ENCODE data around the gene GPR12. TPM values are rescaled to one million over a fixed set of nuclear protein-coding genes. Genes with fewer than 3 reads are reported as not detected.

Gene GPR12, protein sequence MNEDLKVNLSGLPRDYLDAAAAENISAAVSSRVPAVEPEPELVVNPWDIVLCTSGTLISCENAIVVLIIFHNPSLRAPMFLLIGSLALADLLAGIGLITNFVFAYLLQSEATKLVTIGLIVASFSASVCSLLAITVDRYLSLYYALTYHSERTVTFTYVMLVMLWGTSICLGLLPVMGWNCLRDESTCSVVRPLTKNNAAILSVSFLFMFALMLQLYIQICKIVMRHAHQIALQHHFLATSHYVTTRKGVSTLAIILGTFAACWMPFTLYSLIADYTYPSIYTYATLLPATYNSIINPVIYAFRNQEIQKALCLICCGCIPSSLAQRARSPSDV
- not detected for total RNA-seq

DNA sequence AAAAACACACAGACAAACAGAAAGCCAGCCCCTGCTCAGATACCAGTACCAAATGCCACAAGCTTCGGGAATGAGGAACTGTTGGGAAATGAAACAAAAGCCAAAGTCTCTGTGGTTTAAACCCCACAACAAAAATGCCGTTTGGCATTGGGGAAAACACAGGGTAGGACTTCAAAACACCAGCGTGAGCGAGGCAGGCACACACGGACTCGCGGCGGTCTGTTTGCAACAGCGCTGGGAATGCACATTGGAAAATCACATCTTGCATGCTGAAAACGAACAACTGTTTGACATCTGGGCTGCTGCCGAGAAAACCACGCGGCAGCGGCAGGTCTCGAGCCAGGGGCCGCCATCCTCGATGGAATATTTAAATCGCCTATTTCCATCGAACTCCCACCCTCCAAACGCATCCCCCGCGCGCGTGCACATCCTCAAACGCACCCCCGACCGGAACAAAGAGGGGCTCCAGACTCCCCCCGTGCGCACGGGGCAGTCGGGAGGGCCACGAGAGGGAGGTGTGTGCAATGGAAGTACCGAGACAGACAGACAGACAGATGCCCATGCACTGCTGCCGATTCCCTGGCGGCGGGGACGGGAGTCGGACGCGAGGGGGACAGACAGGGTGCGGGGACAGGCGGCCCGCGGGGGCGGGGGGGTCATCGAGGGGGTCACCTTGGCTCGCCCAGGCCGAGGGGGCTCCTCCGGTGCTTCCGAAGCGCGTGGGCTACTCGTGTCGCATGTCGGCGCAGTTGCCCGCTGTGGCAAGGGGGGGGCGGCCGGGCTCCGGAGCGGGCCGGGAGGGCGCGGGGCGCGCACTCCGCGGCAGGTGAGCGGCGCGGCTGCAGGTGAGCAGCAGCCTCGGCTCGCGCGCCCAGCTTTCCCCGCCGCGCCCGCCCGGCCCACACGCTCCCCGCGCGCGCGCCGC lies at the start of gene GPR12:
Gene GPR12 (minus strand): TSS at position 880 of the 925 bp plus-strand sequence. CDS start 959 bp downstream, outside the sequence.
- peaks cover 0 to 2% (median 0%) of the 10 kb centered on the region in 3 donors for H3K9me3 ChIP-seq (ENCODE audit: control insufficient read depth in 3 of 3, low read length in 3 of 3)
- peaks cover 9 to 10% (median 9%) of the 10 kb centered on the region in 3 donors for H3K4me1 ChIP-seq (ENCODE audit: control insufficient read depth in 3 of 3, insufficient read depth in 3 of 3, low read length in 3 of 3)
- peak within 1 kb of the TSS in 2 of 3 donors; percentile 33 to 69 for H3K9ac ChIP-seq (ENCODE audit: low read depth in 1 of 3, low read length in 3 of 3)
- peak within 1 kb of the TSS; percentile 55 to 70 (median 56) for H3K4me3 ChIP-seq (ENCODE audit: low read length in 3 of 3)
- no peaks in the 10 kb centered on the region for H3K36me3 ChIP-seq (ENCODE audit: control insufficient read depth in 3 of 3, insufficient read depth in 3 of 3, low read length in 3 of 3)
- peaks cover 35 to 44% (median 41%) of the 10 kb centered on the region in 3 donors for H3K27me3 ChIP-seq (ENCODE audit: control insufficient read depth in 3 of 3, insufficient read depth in 3 of 3, low read length in 3 of 3)
- H3K27ac ChIP-seq (ENCODE audit: low read depth, low read length) = no peak within 1 kb of the TSS

DNA sequence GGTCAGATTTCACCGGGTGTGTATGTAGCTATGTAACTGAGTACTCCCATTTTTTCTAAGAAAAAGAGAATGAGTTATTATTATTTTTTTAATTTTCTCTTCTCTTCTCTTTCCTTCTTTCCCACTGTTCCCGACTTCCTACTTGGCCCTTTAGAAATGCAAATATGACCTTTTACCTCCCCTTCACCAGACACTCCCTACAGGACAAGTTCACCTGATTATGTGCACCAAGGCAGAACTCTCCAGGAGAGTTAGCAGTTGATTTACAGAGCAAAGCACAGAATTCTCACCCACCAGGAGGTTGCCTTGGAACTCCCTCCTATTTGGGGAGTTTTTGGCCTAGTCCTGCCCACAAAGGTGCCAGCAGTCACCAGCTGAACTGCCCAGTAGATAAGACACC lies 49.5 kb upstream of the GPR12 start:
- H3K36me3 ChIP-seq (ENCODE audit: control insufficient read depth in 3 of 3, insufficient read depth in 3 of 3, low read length in 3 of 3) = no peaks in the 10 kb centered on the region

DNA sequence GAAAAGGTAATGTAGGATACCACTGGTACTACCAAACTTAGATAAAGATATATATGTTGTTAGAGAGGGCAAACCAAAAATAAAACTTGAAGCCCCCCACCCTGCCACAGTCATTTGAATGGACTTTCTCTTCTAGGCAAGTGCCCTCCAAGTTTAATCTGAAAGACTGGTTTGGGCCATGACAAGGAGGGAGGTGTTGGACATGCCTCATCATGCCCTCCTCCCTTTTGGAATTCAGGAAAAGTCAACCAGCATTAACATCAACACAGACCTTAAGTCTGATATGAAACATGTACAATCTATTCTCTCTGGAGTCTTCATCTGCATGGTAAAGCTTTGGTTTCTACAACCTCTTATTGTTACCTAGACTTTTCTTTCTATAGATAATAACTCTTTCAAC lies 46.3 kb upstream of the GPR12 start:
- H3K27me3 ChIP-seq (ENCODE audit: control insufficient read depth in 3 of 3, insufficient read depth in 3 of 3, low read length in 3 of 3) = peaks cover 0 to 3% (median 0%) of the 10 kb centered on the region in 3 donors
- no peaks in the 10 kb centered on the region for H3K4me1 ChIP-seq (ENCODE audit: control insufficient read depth in 3 of 3, insufficient read depth in 3 of 3, low read length in 3 of 3)
- H3K27ac ChIP-seq (ENCODE audit: low read depth, low read length) = no peak overlapping the region
- no peak overlapping the region for H3K4me3 ChIP-seq (ENCODE audit: low read length in 3 of 3)
- H3K36me3 ChIP-seq (ENCODE audit: control insufficient read depth in 3 of 3, insufficient read depth in 3 of 3, low read length in 3 of 3) = no peaks in the 10 kb centered on the region
- H3K9ac ChIP-seq (ENCODE audit: low read depth in 1 of 3, low read length in 3 of 3) = no peak overlapping the region
- no peaks in the 10 kb centered on the region for H3K9me3 ChIP-seq (ENCODE audit: control insufficient read depth in 3 of 3, low read length in 3 of 3)

More for the DNA sequence above, 49.5 kb upstream of the GPR12 start:
- Histone ChIP-seq H3K4me3 (ENCODE audit: low read length in 3 of 3) (no peak overlapping the region), H3K27ac (ENCODE audit: low read depth, low read length) (no peak overlapping the region), H3K9ac (ENCODE audit: low read depth in 1 of 3, low read length in 3 of 3) (no peak overlapping the region), H3K4me1 (ENCODE audit: control insufficient read depth in 3 of 3, insufficient read depth in 3 of 3, low read length in 3 of 3) (no peaks in the 10 kb centered on the region), H3K9me3 (ENCODE audit: control insufficient read depth in 3 of 3, low read length in 3 of 3) (no peaks in the 10 kb centered on the region), H3K27me3 (ENCODE audit: control insufficient read depth in 3 of 3, insufficient read depth in 3 of 3, low read length in 3 of 3) (peaks cover 0 to 3% (median 0%) of the 10 kb centered on the region in 3 donors)

DNA sequence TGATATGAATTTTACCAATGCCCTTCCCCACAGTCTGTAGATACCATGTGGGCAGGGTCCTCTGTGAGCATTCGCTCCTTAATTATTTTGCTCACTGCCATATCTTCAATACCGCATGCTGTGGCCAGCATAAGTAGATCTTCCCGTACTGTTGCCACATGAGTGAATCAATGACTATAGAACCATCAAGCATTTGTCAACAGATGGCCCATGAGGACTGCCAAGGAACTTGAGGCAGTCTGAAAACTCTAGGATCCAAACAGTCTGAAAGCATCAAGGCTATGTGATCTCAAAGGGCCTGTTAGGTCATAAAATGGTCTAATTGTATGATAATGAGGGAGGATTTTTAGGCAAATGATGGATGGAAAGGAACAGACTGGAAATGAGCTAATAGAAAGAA lies 27.4 kb upstream of the GPR12 start:
- H3K9me3 ChIP-seq (ENCODE audit: control insufficient read depth in 3 of 3, low read length in 3 of 3) = no peaks in the 10 kb centered on the region
- H3K27me3 ChIP-seq (ENCODE audit: control insufficient read depth in 3 of 3, insufficient read depth in 3 of 3, low read length in 3 of 3) = peaks cover 10 to 17% (median 12%) of the 10 kb centered on the region in 3 donors

DNA sequence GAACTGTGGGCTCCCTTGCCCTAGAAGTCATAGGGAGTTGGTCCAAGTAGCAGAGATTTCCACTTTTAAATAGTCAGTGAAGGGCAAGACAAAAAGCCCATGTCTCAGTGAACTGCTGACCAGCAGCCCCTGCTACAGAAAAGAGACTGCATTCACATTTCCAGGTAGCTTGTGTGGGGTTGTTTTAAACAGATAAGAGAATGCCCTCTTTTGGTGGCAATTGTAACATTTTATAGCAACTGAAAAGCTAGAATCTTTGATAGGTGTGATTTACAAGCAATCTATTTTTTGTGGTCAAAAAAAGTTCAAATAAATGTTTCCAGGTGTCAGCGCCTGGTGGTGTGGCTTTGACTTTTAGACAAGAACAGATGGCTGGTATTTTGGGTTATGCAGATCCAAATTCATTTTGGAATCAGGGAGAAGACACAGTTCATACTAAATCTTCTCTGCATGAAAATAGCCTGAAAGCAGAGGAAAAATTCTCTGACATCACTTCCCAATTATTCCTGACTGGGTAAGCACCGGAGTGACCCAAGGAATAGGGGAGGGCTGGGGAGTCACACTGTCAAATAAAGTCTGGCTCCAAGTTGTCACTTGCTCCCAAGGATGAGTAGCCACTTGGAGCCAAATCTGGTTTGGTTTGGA lies 26.2 kb upstream of the GPR12 start:
- no peak overlapping the region for H3K27ac ChIP-seq (ENCODE audit: low read depth, low read length)
- H3K9ac ChIP-seq (ENCODE audit: low read depth in 1 of 3, low read length in 3 of 3) = no peak overlapping the region
- no peaks in the 10 kb centered on the region for H3K36me3 ChIP-seq (ENCODE audit: control insufficient read depth in 3 of 3, insufficient read depth in 3 of 3, low read length in 3 of 3)
- H3K4me1 ChIP-seq (ENCODE audit: control insufficient read depth in 3 of 3, insufficient read depth in 3 of 3, low read length in 3 of 3) = peaks cover 0 to 7% (median 0%) of the 10 kb centered on the region in 3 donors
- H3K27me3 ChIP-seq (ENCODE audit: control insufficient read depth in 3 of 3, insufficient read depth in 3 of 3, low read length in 3 of 3) = peaks cover 10 to 17% (median 12%) of the 10 kb centered on the region in 3 donors
- no peak overlapping the region for H3K4me3 ChIP-seq (ENCODE audit: low read length in 3 of 3)
- peaks cover 0 to 4% (median 0%) of the 10 kb centered on the region in 3 donors for H3K9me3 ChIP-seq (ENCODE audit: control insufficient read depth in 3 of 3, low read length in 3 of 3)

More for the DNA sequence above, 27.4 kb upstream of the GPR12 start:
- Histone ChIP-seq H3K27ac (ENCODE audit: low read depth, low read length) (no peak overlapping the region), H3K9ac (ENCODE audit: low read depth in 1 of 3, low read length in 3 of 3) (no peak overlapping the region), H3K4me3 (ENCODE audit: low read length in 3 of 3) (no peak overlapping the region), H3K36me3 (ENCODE audit: control insufficient read depth in 3 of 3, insufficient read depth in 3 of 3, low read length in 3 of 3) (no peaks in the 10 kb centered on the region), H3K4me1 (ENCODE audit: control insufficient read depth in 3 of 3, insufficient read depth in 3 of 3, low read length in 3 of 3) (peaks cover 0 to 7% (median 0%) of the 10 kb centered on the region in 3 donors)

DNA sequence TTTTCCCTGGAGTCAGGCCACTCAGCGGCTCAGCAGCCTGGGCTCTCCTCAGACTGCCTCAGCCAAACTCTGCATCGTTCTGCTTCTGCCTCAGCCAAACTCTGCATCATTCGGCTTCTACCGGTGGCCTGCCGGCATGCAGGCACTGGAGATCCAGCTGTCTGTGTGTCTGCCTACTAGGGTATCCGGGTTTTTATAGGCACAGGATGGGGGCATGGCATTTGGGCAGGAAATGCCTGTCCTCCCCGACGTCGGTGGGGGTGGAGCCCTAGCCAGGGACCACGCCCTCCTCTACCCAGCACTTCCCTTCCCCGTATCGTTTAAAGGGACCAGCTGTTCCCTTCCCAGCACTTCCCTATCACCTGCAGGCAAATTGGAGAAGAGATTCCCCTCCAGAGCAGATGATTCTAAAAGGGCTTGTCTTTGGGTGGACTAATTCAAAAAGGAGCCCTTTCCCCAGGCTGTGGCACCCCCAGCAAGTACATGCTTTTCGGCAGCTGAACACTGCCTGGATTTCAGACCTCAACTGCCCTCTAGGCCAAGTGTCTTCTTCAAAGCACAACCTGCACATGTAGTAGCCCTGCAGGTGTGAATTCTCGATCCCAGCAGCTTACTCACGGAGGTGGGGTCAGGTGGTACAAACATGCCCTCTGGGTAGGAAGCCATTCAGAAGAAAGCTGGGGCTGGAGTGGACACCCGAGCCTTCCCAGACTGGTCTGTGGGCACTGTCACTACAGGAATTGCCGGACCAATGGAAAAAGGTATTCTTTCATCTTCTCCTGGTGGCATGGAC lies 25.4 kb upstream of the GPR12 start:
- peaks cover 0 to 4% (median 0%) of the 10 kb centered on the region in 3 donors for H3K9me3 ChIP-seq (ENCODE audit: control insufficient read depth in 3 of 3, low read length in 3 of 3)
- H3K4me1 ChIP-seq (ENCODE audit: control insufficient read depth in 3 of 3, insufficient read depth in 3 of 3, low read length in 3 of 3) = peaks cover 0 to 7% (median 0%) of the 10 kb centered on the region in 3 donors
- no peak overlapping the region for H3K4me3 ChIP-seq (ENCODE audit: low read length in 3 of 3)
- no peak overlapping the region for H3K27ac ChIP-seq (ENCODE audit: low read depth, low read length)
- H3K27me3 ChIP-seq (ENCODE audit: control insufficient read depth in 3 of 3, insufficient read depth in 3 of 3, low read length in 3 of 3) = peaks cover 10 to 17% (median 12%) of the 10 kb centered on the region in 3 donors
- no peak overlapping the region for H3K9ac ChIP-seq (ENCODE audit: low read depth in 1 of 3, low read length in 3 of 3)
- no peaks in the 10 kb centered on the region for H3K36me3 ChIP-seq (ENCODE audit: control insufficient read depth in 3 of 3, insufficient read depth in 3 of 3, low read length in 3 of 3)

DNA sequence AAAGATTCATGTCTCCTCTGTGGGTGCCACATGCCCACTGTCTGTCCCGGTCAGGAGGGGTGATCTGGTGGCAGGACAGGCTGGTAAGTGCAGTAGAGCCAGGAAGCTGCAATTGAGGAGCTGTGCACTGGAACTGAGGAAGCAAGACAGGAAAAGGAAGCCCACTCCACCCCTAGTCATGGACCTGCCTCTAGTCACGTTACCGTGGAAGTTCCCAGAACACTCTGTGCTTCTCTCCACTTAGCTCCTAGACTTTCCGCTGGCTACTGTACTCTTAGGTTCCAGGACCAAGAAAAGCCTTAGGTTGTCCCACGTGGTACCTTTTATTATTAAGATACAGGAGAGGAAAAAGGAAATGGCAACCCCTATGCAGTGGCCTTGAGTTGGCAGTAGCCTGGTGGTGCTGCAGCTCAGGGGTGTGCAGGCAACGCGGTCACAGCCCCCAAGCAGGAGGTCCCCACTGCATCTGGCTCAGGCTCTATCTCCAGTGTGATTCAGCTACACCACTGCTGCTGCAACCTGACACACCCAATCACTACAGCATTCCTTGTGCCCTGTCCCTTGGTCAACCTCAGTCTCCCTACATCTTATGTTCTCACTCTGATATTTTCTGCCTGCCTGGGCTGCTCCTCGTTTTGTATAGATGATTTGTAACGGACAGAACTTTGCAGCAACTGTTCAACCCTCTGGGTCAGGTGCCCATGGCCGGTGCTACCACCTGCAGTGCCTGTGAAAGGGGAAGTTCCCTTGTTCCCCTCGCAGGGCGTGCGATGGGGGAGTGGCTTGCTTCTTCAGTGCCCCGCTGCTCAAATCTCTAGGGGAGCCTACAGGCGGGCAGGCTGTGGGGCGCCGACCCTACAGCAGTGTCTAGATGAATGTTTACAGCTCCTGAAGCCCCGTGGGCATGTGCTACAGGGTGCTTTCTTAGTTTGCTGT lies 24.4 kb upstream of the GPR12 start:
- Histone ChIP-seq H3K27ac (ENCODE audit: low read depth, low read length) (no peak overlapping the region), H3K4me3 (ENCODE audit: low read length in 3 of 3) (no peak overlapping the region), H3K4me1 (ENCODE audit: control insufficient read depth in 3 of 3, insufficient read depth in 3 of 3, low read length in 3 of 3) (peaks cover 0 to 7% (median 0%) of the 10 kb centered on the region in 3 donors), H3K9me3 (ENCODE audit: control insufficient read depth in 3 of 3, low read length in 3 of 3) (peaks cover 0 to 4% (median 0%) of the 10 kb centered on the region in 3 donors), H3K27me3 (ENCODE audit: control insufficient read depth in 3 of 3, insufficient read depth in 3 of 3, low read length in 3 of 3) (peaks cover 10 to 17% (median 12%) of the 10 kb centered on the region in 3 donors), H3K36me3 (ENCODE audit: control insufficient read depth in 3 of 3, insufficient read depth in 3 of 3, low read length in 3 of 3) (no peaks in the 10 kb centered on the region), H3K9ac (ENCODE audit: low read depth in 1 of 3, low read length in 3 of 3) (no peak overlapping the region)

DNA sequence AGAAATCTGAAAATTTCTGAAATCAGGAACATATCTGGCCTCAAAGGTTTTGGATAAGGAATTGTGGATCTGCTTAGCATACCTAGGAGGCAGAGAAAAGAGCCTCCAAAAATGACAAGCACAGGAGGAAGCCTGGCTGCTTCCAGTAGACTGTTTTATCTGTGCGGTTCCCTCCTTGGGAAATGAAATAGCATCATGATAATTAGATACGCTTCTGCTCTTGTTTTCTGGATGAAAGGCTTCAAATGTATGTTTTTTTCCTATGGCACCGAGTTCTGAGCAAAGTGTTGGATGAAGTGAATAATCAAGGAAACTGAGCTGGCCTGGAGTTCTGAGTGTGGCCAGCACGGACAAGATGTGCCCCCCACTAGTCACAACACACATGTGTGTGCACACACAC lies 19.8 kb upstream of the GPR12 start:
- H3K4me1 ChIP-seq (ENCODE audit: control insufficient read depth in 3 of 3, insufficient read depth in 3 of 3, low read length in 3 of 3) = peaks cover 0 to 7% (median 0%) of the 10 kb centered on the region in 3 donors
- H3K4me3 ChIP-seq (ENCODE audit: low read length in 3 of 3) = no peak overlapping the region
- peaks cover 0 to 4% (median 0%) of the 10 kb centered on the region in 3 donors for H3K27me3 ChIP-seq (ENCODE audit: control insufficient read depth in 3 of 3, insufficient read depth in 3 of 3, low read length in 3 of 3)
- H3K27ac ChIP-seq (ENCODE audit: low read depth, low read length) = no peak overlapping the region
- no peaks in the 10 kb centered on the region for H3K36me3 ChIP-seq (ENCODE audit: control insufficient read depth in 3 of 3, insufficient read depth in 3 of 3, low read length in 3 of 3)
- peaks cover 0 to 4% (median 0%) of the 10 kb centered on the region in 3 donors for H3K9me3 ChIP-seq (ENCODE audit: control insufficient read depth in 3 of 3, low read length in 3 of 3)
- H3K9ac ChIP-seq (ENCODE audit: low read depth in 1 of 3, low read length in 3 of 3) = no peak overlapping the region
